ENCODE results near the gene BDNF.

- TF ChIP-seq GATA2 (IDR thresholded peaks at IDR 0.05; ENCODE audit: low read depth, low read length) (no peak), GATA3 (IDR thresholded peaks at IDR 0.05; ENCODE audit: low read depth, low read length) (no peak)
Measured at GRCh38 chr11:27648840-27649239, 51.4 kb downstream of the BDNF start.

Data from SH-SY5Y (cell line).